Fibroblast of the conjunctiva (primary cell): ENCODE results near the gene PCBP1.
"Not testable (repeated sequence)": the region's sequence is repeated elsewhere in the genome, so short reads cannot be mapped to it uniquely, and the experiment has no call there.

Experiments
- DNase-seq: peaks from one replicate; pipeline ENCODE4 v3.0.0-alpha.2; 2010; ENCODE audit warnings: low read depth

PCBP1 gene

GRCh38 chr2:70124983-70125480, 37.8 kb downstream of the PCBP1 start:
- no peak for DNase-seq

GRCh38 chr2:70125498-70125898, 38.2 kb downstream of the PCBP1 start:
- no peak for DNase-seq

- DNase-seq, result no peak
These were observed 39.1 kb downstream of the PCBP1 start for GRCh38 chr2:70126413-70126812.

DNA sequence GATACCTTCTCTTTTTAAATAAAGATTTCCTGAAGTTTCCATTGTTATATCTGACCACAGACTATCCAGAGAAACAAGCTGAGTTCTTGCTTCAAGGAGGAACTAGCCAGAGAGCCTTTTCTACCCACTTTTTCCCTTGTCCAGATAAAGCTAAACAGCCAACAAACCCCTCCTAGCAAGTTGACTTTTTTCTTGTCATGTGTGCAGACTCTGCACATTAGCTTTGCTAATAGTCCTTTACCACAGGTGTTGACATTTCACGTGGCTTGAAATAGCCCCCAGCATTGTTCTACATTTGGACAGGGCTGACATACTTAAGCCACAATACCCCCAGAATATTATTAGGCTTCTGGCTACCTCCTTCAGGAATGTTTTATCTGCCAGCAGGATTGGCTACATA, 40.7 kb downstream of the PCBP1 start:
- no peak for DNase-seq

DNA sequence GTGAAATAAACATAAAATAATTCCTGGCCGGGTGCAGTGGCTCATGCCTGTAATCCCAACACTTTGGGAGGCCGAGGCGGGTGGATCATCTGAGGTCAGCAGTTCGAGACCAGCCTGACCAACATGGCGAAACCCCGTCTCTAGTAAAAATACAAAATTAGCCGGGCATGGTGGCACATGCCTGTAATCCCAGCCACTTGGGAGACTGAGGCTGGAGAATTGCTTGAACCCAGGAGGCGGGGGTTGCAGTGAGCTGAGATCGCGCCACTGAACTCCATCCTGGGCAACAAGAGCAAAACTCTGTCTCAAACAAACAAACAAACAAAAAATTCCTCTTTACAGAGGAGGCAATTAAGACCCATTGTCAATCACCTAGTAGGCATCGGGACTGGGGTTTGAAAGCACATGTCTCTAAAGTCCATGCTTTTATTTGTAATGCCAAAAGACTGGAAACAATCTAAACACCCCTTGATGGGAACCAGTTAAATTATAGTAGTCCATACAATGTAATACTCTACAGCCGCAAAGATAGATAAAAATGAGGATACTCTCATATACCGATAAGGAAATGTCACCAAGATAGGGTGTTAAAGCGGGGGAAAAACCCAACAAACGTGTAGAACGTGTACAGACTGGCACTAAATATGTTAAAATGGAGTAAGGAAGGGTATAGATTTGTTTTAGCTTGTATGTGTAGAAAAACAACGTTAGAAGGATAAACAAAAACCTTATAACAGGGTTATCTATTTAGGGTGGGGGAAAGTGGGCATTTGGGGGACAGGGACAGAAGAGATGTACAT, 44.3 kb downstream of the PCBP1 start:
- not testable (repeated sequence) for DNase-seq

GRCh38 chr2:70132244-70133126, 45.2 kb downstream of the PCBP1 start:
- peak; percentile 42 for DNase-seq

GRCh38 chr2:70133127-70133452, 45.8 kb downstream of the PCBP1 start:
- no peak for DNase-seq

- no peak for DNase-seq
These were observed 46.4 kb downstream of the PCBP1 start for GRCh38 chr2:70133491-70134322.

- not testable (repeated sequence) for DNase-seq
These were observed 47.2 kb downstream of the PCBP1 start for GRCh38 chr2:70134323-70134983.
